ENCODE results near the gene C22orf23.

The C22orf23 gene

GRCh38 chr22:37898441-37899181 lies 54.8 kb downstream of the C22orf23 start:
- DNase-seq (ENCODE audit: low read depth in 3 of 3): no peak

DNA sequence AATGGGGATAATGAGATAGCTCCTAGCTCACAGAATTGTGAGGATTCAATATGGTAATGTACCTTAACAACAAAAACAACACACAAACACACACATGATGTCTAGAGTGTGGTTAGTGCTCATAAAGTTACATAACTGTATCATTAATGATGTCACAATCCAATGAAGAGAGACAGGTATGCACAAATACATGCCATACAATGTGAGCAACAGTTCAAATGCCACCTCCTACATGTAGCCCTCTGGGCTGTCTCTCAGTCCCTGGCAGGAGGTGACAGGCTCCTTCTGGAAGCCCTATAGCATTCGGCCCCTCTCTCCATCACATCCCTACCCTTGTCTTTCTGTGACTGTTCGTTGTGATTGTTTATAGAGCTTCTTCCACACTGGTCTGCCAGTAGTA lies 55.6 kb downstream of the C22orf23 start:
- no peak for DNase-seq (ENCODE audit: low read depth in 3 of 3)

- DNase-seq (ENCODE audit: low read depth in 3 of 3): no peak
These were observed 56.5 kb downstream of the C22orf23 start for GRCh38 chr22:37896939-37897338.

DNA sequence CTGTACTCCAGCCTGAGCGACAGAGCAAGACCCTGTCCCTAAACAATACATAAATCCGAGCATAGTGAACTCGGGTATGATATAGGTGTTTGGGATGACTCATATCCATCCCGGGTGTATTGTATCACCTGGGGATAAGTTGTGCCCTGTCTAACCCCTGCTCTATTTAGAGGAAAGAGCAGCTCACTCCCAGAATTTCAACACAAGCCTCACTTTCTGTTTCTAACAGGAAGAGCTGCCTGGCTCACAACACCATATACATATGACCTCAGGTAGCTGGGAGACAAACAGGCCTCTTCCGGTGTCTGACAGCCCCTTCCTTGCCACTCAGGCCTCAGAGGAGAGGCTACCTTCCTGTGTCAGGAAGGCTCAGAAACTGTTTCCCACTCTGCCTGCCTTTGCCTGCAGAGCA lies 57.2 kb downstream of the C22orf23 start:
- peak in 1 of 3 experiments; percentile 11 for DNase-seq (ENCODE audit: low read depth in 3 of 3)

DNA sequence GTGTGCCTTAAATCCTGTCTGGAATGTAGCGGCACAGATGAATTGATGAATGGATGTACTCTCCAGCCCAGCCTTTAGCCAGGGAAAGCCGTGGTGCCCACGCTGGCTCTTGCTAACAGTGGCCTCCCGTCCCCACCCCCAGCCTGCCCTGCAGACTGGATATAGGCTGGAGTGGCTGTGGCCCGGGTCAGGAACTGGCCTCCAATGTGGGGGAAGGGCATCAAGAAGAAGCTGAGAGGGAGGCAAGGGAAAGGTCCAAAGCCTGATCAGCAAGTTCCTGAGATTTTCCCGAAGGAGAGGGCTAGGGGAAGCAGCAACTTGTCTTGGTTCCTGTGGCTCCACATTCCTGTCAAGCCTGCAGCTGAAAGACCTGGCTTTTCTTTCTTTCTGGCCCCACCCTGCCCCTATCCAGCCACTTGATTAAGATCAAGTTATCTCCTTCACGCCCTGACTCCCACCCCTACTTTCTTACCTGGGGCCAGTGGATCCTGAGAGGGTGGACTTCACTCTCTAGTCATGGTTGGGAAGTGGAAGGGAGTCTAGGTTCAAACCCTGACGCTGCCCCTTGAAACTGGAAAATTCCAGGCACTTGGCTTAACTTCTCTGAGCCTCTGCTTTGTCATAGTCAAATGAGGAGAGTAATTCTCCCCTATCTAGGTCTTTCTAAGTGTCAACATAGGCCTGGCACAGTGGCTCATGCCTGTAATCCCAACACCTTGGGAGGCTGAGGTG lies 58.3 kb downstream of the C22orf23 start:
- DNase-seq (ENCODE audit: low read depth in 3 of 3): no peak

DNA sequence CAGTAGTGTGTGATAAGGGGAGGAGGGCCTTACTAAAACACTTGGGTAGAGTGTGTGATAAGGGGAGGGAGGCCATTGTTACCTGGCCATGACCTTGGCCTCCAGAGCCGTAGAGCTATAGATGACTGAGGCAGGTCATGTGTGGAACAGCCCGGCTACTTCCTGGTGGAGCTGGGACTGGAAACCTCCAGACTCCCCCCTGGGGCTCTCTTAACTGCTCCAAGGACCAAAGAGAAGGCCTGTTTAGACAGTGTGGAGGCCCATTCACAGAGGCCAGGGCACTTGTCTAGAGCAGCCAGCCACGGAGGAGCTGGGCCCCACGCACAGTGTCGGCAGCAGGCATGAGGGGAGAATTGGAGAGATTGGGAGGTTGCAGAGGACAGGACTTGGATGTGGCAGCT lies 59.8 kb downstream of the C22orf23 start:
- no peak for DNase-seq (ENCODE audit: low read depth in 3 of 3)

Measured in stimulated activated CD4-positive, alpha-beta T cell treated with anti-CD3 and anti-CD28 coated beads, TNF-alpha, amount 100 ng/mL, for 24 hours (primary cell).